Measurements from ENCODE around the gene IL5. TPM values are rescaled to one million over a fixed set of nuclear protein-coding genes. Genes with fewer than 3 reads are reported as not detected.
A peak's percentile ranks its signal among the peaks of the same experiment; 100 is the strongest.

IL5 gene
- total and polyA plus RNA-seq, 2 of the 13 experiments (the other 11 are each of a cell fraction or from before 2014, with no cell fraction given) = not detected

- TF ChIP-seq ZBTB49 (CRISPR knock-in tag; IDR thresholded peaks at IDR 0.05; ENCODE audit: borderline replicate concordance) (no peak), ZNF251 (CRISPR knock-in tag; IDR thresholded peaks at IDR 0.05) (no peak), FOXC1 (CRISPR knock-in tag; IDR thresholded peaks at IDR 0.05; ENCODE audit: borderline replicate concordance) (no peak), MLX (CRISPR knock-in tag; IDR thresholded peaks at IDR 0.05) (0 out of 2 replicates have a peak, but pooled peaks have one; percentile 34), AHDC1 (CRISPR knock-in tag; IDR thresholded peaks at IDR 0.05; ENCODE audit: borderline replicate concordance) (no peak), MBD4 (IDR thresholded peaks at IDR 0.05; ENCODE audit: borderline replicate concordance, low read length) (no peak), ZNF362 (CRISPR knock-in tag; IDR thresholded peaks at IDR 0.05; ENCODE audit: borderline replicate concordance) (no peak; the same call in 1 of the 2 replicates), ZNF660 (CRISPR knock-in tag; IDR thresholded peaks at IDR 0.05; ENCODE audit: borderline replicate concordance, low read depth) (no peak), TARDBP (CRISPR knock-in tag; IDR thresholded peaks at IDR 0.05) (no peak), PAXIP1 (CRISPR knock-in tag; conservative IDR thresholded peaks at IDR 0.05) (peak; percentile 81), SAP130 (CRISPR knock-in tag; IDR thresholded peaks at IDR 0.05; ENCODE audit: low read depth) (peak; percentile 62), BCL6 (CRISPR knock-in tag; IDR thresholded peaks at IDR 0.05) (peak; percentile 85), GABPA (IDR thresholded peaks at IDR 0.05; ENCODE audit: low read depth, low read length) (no peak), GABPA (CRISPR knock-in tag; IDR thresholded peaks at IDR 0.05; ENCODE audit: low read depth) (peak; percentile 49; the same call in 1 of the 2 replicates), ZNF331 (CRISPR knock-in tag; IDR thresholded peaks at IDR 0.05) (no peak; the same call in 1 of the 2 replicates), KAT2B (IDR thresholded peaks at IDR 0.05; ENCODE audit: borderline replicate concordance, low read depth, low read length) (no peak)
Observed at GRCh38 chr5:132557478-132558172, 14.3 kb upstream of the IL5 start (continued).

Data from HepG2 (cell line).